K562 (cell line): ENCODE results near the gene ITPK1. TPM values are rescaled to one million over a fixed set of nuclear protein-coding genes. Genes with fewer than 3 reads are reported as not detected.
A peak's percentile ranks its signal among the peaks of the same experiment; 100 is the strongest.

Experiments
- CBX3 ChIP-seq, 2 experiments: IDR thresholded peaks; 1 replicate in 1 of 2; 2 replicates in 1 of 2; pipeline ENCODE4 v1.6.1; 2012; ENCODE audit warnings: inconsistent platforms in 2 of 2, low read length in 2 of 2, borderline replicate concordance in 1 of 2, control low read depth in 1 of 2
- DMBX1 ChIP-seq: fragments of 250-450 bp; sonication (Bioruptor Pico); IDR thresholded peaks from 2 replicates; pipeline ENCODE4 v1.8.0; 2022; ENCODE audit warnings: inconsistent platforms, mild to moderate bottlenecking, moderate library complexity, borderline replicate concordance
- EP300 ChIP-seq: IDR thresholded peaks from 2 replicates; pipeline ENCODE4 v1.6.1; 2012; ENCODE audit warnings: low read length, improper control_type of control experiment
- ESRRA ChIP-seq: fragments of 450-650 bp; IDR thresholded peaks from 2 replicates; pipeline ENCODE4 v1.6.1; 2014; ENCODE audit warnings: low read depth, mild to moderate bottlenecking, moderate library complexity, borderline replicate concordance
- ETS1 ChIP-seq: conservative IDR thresholded peaks from 2 replicates; pipeline ENCODE4 v1.6.1; 2011; ENCODE audit warnings: low read depth, mild to moderate bottlenecking, low read length; ENCODE audit not compliant: control insufficient read depth
- GABPB1 ChIP-seq: sonication (generic); formaldehyde crosslinking; IDR thresholded peaks from 2 replicates; pipeline ENCODE4 v1.8.0; 2022; ENCODE audit warnings: mild to moderate bottlenecking, missing genetic modification reagents
- NR2C1 ChIP-seq, 2 experiments: fragments of 450-650 bp; IDR thresholded peaks; 2 replicates each; pipeline ENCODE4 v1.6.1; 2017; ENCODE audit warnings: mild to moderate bottlenecking in 2 of 2, antibody characterized with exemption in 1 of 2, inconsistent platforms in 1 of 2, missing compliant biosample characterization in 1 of 2, missing genetic modification characterization in 1 of 2
- NR4A1 ChIP-seq, 2 experiments: fragments of 250-450 bp in 1 of 2; fragments of 450-650 bp in 1 of 2; sonication (Bioruptor Pico) in 1 of 2; IDR thresholded peaks; 2 replicates each; pipeline versions ENCODE4 v1.4.0 to v1.6.1; 2016 to 2020; ENCODE audit warnings: mild to moderate bottlenecking in 2 of 2, missing compliant biosample characterization in 1 of 2, missing genetic modification characterization in 1 of 2, moderate library complexity in 1 of 2
- RFX5 ChIP-seq: IDR thresholded peaks from 2 replicates; pipeline ENCODE4 v1.6.1; 2011; ENCODE audit warnings: low read depth, mild to moderate bottlenecking, improper control_type of control experiment, low read length
- SMARCE1 ChIP-seq: fragments of 450-650 bp; IDR thresholded peaks from 2 replicates; pipeline ENCODE4 v1.7.1; 2016; ENCODE audit warnings: mild to moderate bottlenecking
- TCF3 ChIP-seq: sonication (generic); formaldehyde crosslinking; IDR thresholded peaks from 2 replicates; pipeline ENCODE4 v1.4.0; 2020; ENCODE audit warnings: mild to moderate bottlenecking, missing genetic modification reagents
- TRIM24 ChIP-seq, 2 experiments: fragments of 450-650 bp; IDR thresholded peaks; 2 replicates each; pipeline ENCODE4 v1.6.1; 2016
- YBX1 ChIP-seq: fragments of 450-650 bp; IDR thresholded peaks from 2 replicates; pipeline ENCODE4 v1.7.1; 2016; ENCODE audit warnings: mild to moderate bottlenecking
- ZBTB7A ChIP-seq: IDR thresholded peaks from 2 replicates; pipeline ENCODE4 v1.6.1; 2011; ENCODE audit warnings: low read depth, mild to moderate bottlenecking, low read length, moderate library complexity, borderline replicate concordance; ENCODE audit not compliant: control insufficient read depth
- ZNF436 ChIP-seq: fragments of 250-450, 450-650 bp; sonication (Bioruptor Pico); formaldehyde crosslinking; IDR thresholded peaks from 2 replicates; pipeline ENCODE4 v1.7.0; 2020; ENCODE audit warnings: mild to moderate bottlenecking
- polyA plus RNA-seq, 8 experiments: library from polyadenylated mRNA; depleted of rRNA in 4 of 8; stranded (reverse) in 5 of 8; unstranded in 3 of 8; fragments of >200 nt; fragmentation: Nextera tagmentation in 2 of 8; fragmentation: Illumina TruSeq in 1 of 8; extraction: Ambion mirVana in 2 of 8; extraction: Trizol in 1 of 8; gene quantifications; 2 replicates each; pipeline versions ENCODE4 v1.2.1 to v1.2.3, GENCODE V29; 2011 to 2014; ENCODE audit warnings: inconsistent platforms in 1 of 8, missing spikeins in 1 of 8
- total RNA-seq, 7 experiments: library from RNA; depleted of rRNA in 6 of 7; stranded (reverse); fragments of >200 nt in 6 of 7; fragmentation: Illumina TruSeq in 2 of 7; extraction: Trizol in 2 of 7; gene quantifications; 2 replicates each; pipeline versions ENCODE4 v1.2.1 to v1.2.3, GENCODE V29; 2011 to 2021; ENCODE audit warnings: low replicate concordance in 1 of 7
- TF ChIP-seq, protein P1 (sequence below): sonication (generic); formaldehyde crosslinking; IDR thresholded peaks from 2 replicates; pipeline ENCODE4 v1.8.0; 2023; ENCODE audit warnings: mild to moderate bottlenecking, missing genetic modification reagents
- TF ChIP-seq, protein P2 (sequence below): sonication (generic); formaldehyde crosslinking; IDR thresholded peaks from 2 replicates; pipeline ENCODE4 v1.8.0; 2022; ENCODE audit warnings: mild to moderate bottlenecking, missing genetic modification reagents
- TF ChIP-seq, protein P3 (sequence below): fragments of 450-650 bp; IDR thresholded peaks from 2 replicates; pipeline ENCODE4 v1.6.1; 2017; ENCODE audit warnings: antibody characterized with exemption, mild to moderate bottlenecking

The ITPK1 gene
- total and polyA plus RNA-seq, 9 of the 15 experiments (the other 6 are each of a cell fraction or from before 2014, with no cell fraction given), result 1.2 to 39.2 (median 23.0) TPM

- TF ChIP-seq, protein P1, sequence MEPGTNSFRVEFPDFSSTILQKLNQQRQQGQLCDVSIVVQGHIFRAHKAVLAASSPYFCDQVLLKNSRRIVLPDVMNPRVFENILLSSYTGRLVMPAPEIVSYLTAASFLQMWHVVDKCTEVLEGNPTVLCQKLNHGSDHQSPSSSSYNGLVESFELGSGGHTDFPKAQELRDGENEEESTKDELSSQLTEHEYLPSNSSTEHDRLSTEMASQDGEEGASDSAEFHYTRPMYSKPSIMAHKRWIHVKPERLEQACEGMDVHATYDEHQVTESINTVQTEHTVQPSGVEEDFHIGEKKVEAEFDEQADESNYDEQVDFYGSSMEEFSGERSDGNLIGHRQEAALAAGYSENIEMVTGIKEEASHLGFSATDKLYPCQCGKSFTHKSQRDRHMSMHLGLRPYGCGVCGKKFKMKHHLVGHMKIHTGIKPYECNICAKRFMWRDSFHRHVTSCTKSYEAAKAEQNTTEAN (CRISPR knock-in tag), result no peak
- TF ChIP-seq, protein P2, sequence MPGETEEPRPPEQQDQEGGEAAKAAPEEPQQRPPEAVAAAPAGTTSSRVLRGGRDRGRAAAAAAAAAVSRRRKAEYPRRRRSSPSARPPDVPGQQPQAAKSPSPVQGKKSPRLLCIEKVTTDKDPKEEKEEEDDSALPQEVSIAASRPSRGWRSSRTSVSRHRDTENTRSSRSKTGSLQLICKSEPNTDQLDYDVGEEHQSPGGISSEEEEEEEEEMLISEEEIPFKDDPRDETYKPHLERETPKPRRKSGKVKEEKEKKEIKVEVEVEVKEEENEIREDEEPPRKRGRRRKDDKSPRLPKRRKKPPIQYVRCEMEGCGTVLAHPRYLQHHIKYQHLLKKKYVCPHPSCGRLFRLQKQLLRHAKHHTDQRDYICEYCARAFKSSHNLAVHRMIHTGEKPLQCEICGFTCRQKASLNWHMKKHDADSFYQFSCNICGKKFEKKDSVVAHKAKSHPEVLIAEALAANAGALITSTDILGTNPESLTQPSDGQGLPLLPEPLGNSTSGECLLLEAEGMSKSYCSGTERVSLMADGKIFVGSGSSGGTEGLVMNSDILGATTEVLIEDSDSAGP (CRISPR knock-in tag), result no peak
- TF ChIP-seq CBX3 (IDR thresholded peaks at IDR 0.05; ENCODE audit: borderline replicate concordance in 1 of 2, low read length in 2 of 2) (0 out of 3 replicates have a peak, but pooled peaks of 1 of the 2 experiments have one; percentile 25), GABPB1 (CRISPR knock-in tag) (peak; percentile 91), SMARCE1 (peak; percentile 52; the same call in 1 of the 2 replicates), NR4A1 (CRISPR knock-in tag; IDR thresholded peaks at IDR 0.05) (no peak), NR4A1 (tag; IDR thresholded peaks at IDR 0.05) (peak; percentile 68), ZNF436 (CRISPR knock-in tag) (no peak), RFX5 (no peak), NR2C1 (IDR thresholded peaks at IDR 0.05) (peak; percentile 96), NR2C1 (tag; IDR thresholded peaks at IDR 0.05) (peak; percentile 97), TCF3 (peak; percentile 69), ESRRA (no peak), ZBTB7A (peak; percentile 60; the same call in 1 of the 2 replicates), EP300 (peak; percentile 28; the same call in 1 of the 2 replicates), TRIM24 (IDR thresholded peaks at IDR 0.05) (peak in 1 of 2 experiments; percentile 10; a peak in 1 of 4 replicates), DMBX1 (0 out of 2 replicates have a peak, but pooled peaks have one; percentile 67), ETS1 (no peak), YBX1 (no peak)
- TF ChIP-seq, protein P3, sequence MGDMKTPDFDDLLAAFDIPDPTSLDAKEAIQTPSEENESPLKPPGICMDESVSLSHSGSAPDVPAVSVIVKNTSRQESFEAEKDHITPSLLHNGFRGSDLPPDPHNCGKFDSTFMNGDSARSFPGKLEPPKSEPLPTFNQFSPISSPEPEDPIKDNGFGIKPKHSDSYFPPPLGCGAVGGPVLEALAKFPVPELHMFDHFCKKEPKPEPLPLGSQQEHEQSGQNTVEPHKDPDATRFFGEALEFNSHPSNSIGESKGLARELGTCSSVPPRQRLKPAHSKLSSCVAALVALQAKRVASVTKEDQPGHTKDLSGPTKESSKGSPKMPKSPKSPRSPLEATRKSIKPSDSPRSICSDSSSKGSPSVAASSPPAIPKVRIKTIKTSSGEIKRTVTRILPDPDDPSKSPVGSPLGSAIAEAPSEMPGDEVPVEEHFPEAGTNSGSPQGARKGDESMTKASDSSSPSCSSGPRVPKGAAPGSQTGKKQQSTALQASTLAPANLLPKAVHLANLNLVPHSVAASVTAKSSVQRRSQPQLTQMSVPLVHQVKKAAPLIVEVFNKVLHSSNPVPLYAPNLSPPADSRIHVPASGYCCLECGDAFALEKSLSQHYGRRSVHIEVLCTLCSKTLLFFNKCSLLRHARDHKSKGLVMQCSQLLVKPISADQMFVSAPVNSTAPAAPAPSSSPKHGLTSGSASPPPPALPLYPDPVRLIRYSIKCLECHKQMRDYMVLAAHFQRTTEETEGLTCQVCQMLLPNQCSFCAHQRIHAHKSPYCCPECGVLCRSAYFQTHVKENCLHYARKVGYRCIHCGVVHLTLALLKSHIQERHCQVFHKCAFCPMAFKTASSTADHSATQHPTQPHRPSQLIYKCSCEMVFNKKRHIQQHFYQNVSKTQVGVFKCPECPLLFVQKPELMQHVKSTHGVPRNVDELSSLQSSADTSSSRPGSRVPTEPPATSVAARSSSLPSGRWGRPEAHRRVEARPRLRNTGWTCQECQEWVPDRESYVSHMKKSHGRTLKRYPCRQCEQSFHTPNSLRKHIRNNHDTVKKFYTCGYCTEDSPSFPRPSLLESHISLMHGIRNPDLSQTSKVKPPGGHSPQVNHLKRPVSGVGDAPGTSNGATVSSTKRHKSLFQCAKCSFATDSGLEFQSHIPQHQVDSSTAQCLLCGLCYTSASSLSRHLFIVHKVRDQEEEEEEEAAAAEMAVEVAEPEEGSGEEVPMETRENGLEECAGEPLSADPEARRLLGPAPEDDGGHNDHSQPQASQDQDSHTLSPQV, result peak; percentile 93
These were observed 121.5 kb downstream of the ITPK1 start (continued) for GRCh38 chr14:92994131-92994676.
